Naive thymus-derived CD8-positive, alpha-beta T cell (primary cell): Measurements from ENCODE around the gene EYS. TPM values are rescaled to one million over a fixed set of nuclear protein-coding genes. Genes with fewer than 3 reads are reported as not detected.
"Not testable (repeated sequence)": the region's sequence is repeated elsewhere in the genome, so short reads cannot be mapped to it uniquely, and the experiment has no call there.

Experiments used
- ATAC-seq, 2 donors: fragments of 150-1000 bp; cut with Tn5 transposase in 1 of 2; sonication (Bioruptor Pico), chemical (Tn5 transposase) in 1 of 2; 1 replicate in 1 of 2; 2 replicates in 1 of 2; pipeline ENCODE4 v1.10.0; 2021; ENCODE audit warnings: mild to moderate bottlenecking in 2 of 2, moderate library complexity in 2 of 2
- POLR2A ChIA-PET: fragments of 350-600 bp; sonication (Branson Sonifier 250); formaldehyde crosslinking; loops from one replicate; lab custom pipeline; 2021; ENCODE audit warnings: antibody characterized with exemption; lab: Charles Lee
- DNase-seq, 10 donors: peaks; one replicate each; pipeline versions ENCODE4 v3.0.0 to v3.0.0-alpha.2; 2020 to 2022
- H3K27ac Mint-ChIP-seq, 10 donors: one replicate each; pipeline ENCODE4 v1.8.0; 2020 to 2022; ENCODE audit warnings: mild to moderate bottlenecking in 10 of 10, mixed read lengths in 10 of 10, moderate library complexity in 4 of 10, inconsistent platforms in 1 of 10
- H3K27me3 Mint-ChIP-seq, 5 donors: one replicate each; pipeline ENCODE4 v1.8.0; 2021 to 2022; ENCODE audit warnings: mixed read lengths in 5 of 5
- H3K36me3 Mint-ChIP-seq, 3 donors: one replicate each; pipeline ENCODE4 v1.8.0; 2020 to 2022; ENCODE audit warnings: mixed read lengths in 3 of 3, mild to moderate bottlenecking in 2 of 3, inconsistent platforms in 1 of 3
- H3K4me1 Mint-ChIP-seq, 4 donors: one replicate each; pipeline ENCODE4 v1.8.0; 2021 to 2022; ENCODE audit warnings: mixed read lengths in 4 of 4
- H3K4me3 Mint-ChIP-seq, 10 donors: one replicate each; pipeline ENCODE4 v1.8.0; 2020 to 2022; ENCODE audit warnings: mild to moderate bottlenecking in 10 of 10, mixed read lengths in 10 of 10, moderate library complexity in 6 of 10, inconsistent platforms in 1 of 10
- H3K9me3 Mint-ChIP-seq, 9 donors: one replicate each; pipeline ENCODE4 v1.8.0; 2020 to 2022; ENCODE audit warnings: mixed read lengths in 9 of 9, mild to moderate bottlenecking in 3 of 9, inconsistent platforms in 1 of 9, moderate library complexity in 1 of 9
- polyA plus RNA-seq, 3 donors: library from polyadenylated mRNA; unstranded; fragments of 300-500 nt; fragmentation: Illumina TruSeq; gene quantifications; one replicate each; pipeline ENCODE4 v1.2.3, GENCODE V29; 2021
- total RNA-seq, 8 experiments: library from RNA in 2 of 8; stranded (reverse) in 2 of 8; gene quantifications; one replicate each; pipeline ENCODE4 v1.2.3 and lab custom pipeline; 2021 to 2026

Gene EYS
- total and polyA plus RNA-seq, 5 experiments from 2014 or later: 0.07 to 0.09 TPM; not detected in 3

- Mint-ChIP-seq H3K27ac (no peak overlapping the region), H3K4me1 (no peaks in the 10 kb centered on the region), H3K4me3 (no peak overlapping the region), H3K9me3 (peaks cover 0 to 58% (median 23%) of the 10 kb centered on the region in 9 donors), H3K36me3 (peaks cover 0 to 3% (median 0%) of the 10 kb centered on the region in 3 donors), H3K27me3 (no peaks in the 10 kb centered on the region)
- DNase-seq (no peak), ATAC-seq (no peak)
- POLR2A ChIA-PET: no interaction called here
These were observed 35.1 kb downstream of the EYS start for GRCh38 chr6:65671922-65672321.

- ATAC-seq (no peak), DNase-seq (no peak)
- H3K36me3 Mint-ChIP-seq: peaks cover 0 to 3% (median 0%) of the 10 kb centered on the region in 3 donors
- no peaks in the 10 kb centered on the region for H3K27me3 Mint-ChIP-seq
- POLR2A ChIA-PET: no interaction called here
- no peak overlapping the region for H3K4me3 Mint-ChIP-seq
- H3K4me1 Mint-ChIP-seq: no peaks in the 10 kb centered on the region
- peaks cover 0 to 33% (median 15%) of the 10 kb centered on the region in 9 donors for H3K9me3 Mint-ChIP-seq
- H3K27ac Mint-ChIP-seq: no peak overlapping the region
These were observed 38.9 kb downstream of the EYS start for GRCh38 chr6:65667916-65668656.

- POLR2A ChIA-PET: no interaction called here
- H3K4me3 Mint-ChIP-seq: no peak overlapping the region
- no peaks in the 10 kb centered on the region for H3K36me3 Mint-ChIP-seq
- no peaks in the 10 kb centered on the region for H3K27me3 Mint-ChIP-seq
- H3K4me1 Mint-ChIP-seq: no peaks in the 10 kb centered on the region
- H3K27ac Mint-ChIP-seq: no peak overlapping the region
- no peak for ATAC-seq
- no peak for DNase-seq
- peaks cover 4 to 33% (median 14%) of the 10 kb centered on the region in 9 donors for H3K9me3 Mint-ChIP-seq
These were observed 56.9 kb downstream of the EYS start for GRCh38 chr6:65650086-65650485.

- POLR2A ChIA-PET: no interaction called here
- no peak overlapping the region for H3K4me3 Mint-ChIP-seq
- no peaks in the 10 kb centered on the region for H3K36me3 Mint-ChIP-seq
- H3K27me3 Mint-ChIP-seq: no peaks in the 10 kb centered on the region
- peaks cover 4 to 33% (median 16%) of the 10 kb centered on the region in 9 donors for H3K9me3 Mint-ChIP-seq
- DNase-seq: no peak
- no peak for ATAC-seq
- H3K4me1 Mint-ChIP-seq: no peaks in the 10 kb centered on the region
- no peak overlapping the region for H3K27ac Mint-ChIP-seq
These were observed 57.6 kb downstream of the EYS start for GRCh38 chr6:65649392-65649791.

- Mint-ChIP-seq H3K9me3 (peaks cover 4 to 41% (median 16%) of the 10 kb centered on the region in 9 donors), H3K27me3 (no peaks in the 10 kb centered on the region), H3K36me3 (no peaks in the 10 kb centered on the region), H3K4me1 (no peaks in the 10 kb centered on the region), H3K27ac (no peak overlapping the region), H3K4me3 (no peak overlapping the region)
- POLR2A ChIA-PET: no interaction called here
- ATAC-seq (no peak), DNase-seq (no peak)
These were observed 60.5 kb downstream of the EYS start for GRCh38 chr6:65646544-65646943.

- Mint-ChIP-seq H3K4me3 (no peak overlapping the region), H3K27me3 (no peaks in the 10 kb centered on the region), H3K4me1 (no peaks in the 10 kb centered on the region), H3K27ac (no peak overlapping the region), H3K9me3 (peaks cover 7 to 41% (median 12%) of the 10 kb centered on the region in 9 donors), H3K36me3 (no peaks in the 10 kb centered on the region)
- ATAC-seq (no peak), DNase-seq (no peak)
- POLR2A ChIA-PET: no interaction called here
These were observed 64.2 kb downstream of the EYS start for GRCh38 chr6:65642776-65643175.

- POLR2A ChIA-PET: no interaction called here
- ATAC-seq (no peak), DNase-seq (no peak)
- peaks cover 0 to 41% (median 7%) of the 10 kb centered on the region in 9 donors for H3K9me3 Mint-ChIP-seq
- H3K36me3 Mint-ChIP-seq: no peaks in the 10 kb centered on the region
- H3K4me1 Mint-ChIP-seq: no peaks in the 10 kb centered on the region
- no peaks in the 10 kb centered on the region for H3K27me3 Mint-ChIP-seq
- H3K4me3 Mint-ChIP-seq: no peak overlapping the region
- H3K27ac Mint-ChIP-seq: no peak overlapping the region
These were observed 68.8 kb downstream of the EYS start for GRCh38 chr6:65638047-65638831.

GRCh38 chr6:65637289-65638046 is 69.6 kb downstream of the EYS start:
- ATAC-seq (no peak), DNase-seq (no peak)
- Mint-ChIP-seq H3K27me3 (no peaks in the 10 kb centered on the region), H3K27ac (no peak overlapping the region), H3K4me3 (no peak overlapping the region), H3K4me1 (no peaks in the 10 kb centered on the region), H3K36me3 (no peaks in the 10 kb centered on the region), H3K9me3 (peaks cover 0 to 40% (median 7%) of the 10 kb centered on the region in 9 donors)
- POLR2A ChIA-PET: no interaction called here

GRCh38 chr6:65633501-65633900 is 73.5 kb downstream of the EYS start:
- ATAC-seq: no peak
- H3K4me1 Mint-ChIP-seq: no peaks in the 10 kb centered on the region

GRCh38 chr6:65631711-65632110 is 75.3 kb downstream of the EYS start:
- Mint-ChIP-seq H3K4me3 (no peak overlapping the region), H3K36me3 (no peaks in the 10 kb centered on the region), H3K4me1 (no peaks in the 10 kb centered on the region), H3K27ac (no peak overlapping the region), H3K9me3 (peaks cover 0 to 23% (median 5%) of the 10 kb centered on the region in 9 donors), H3K27me3 (no peaks in the 10 kb centered on the region)
- POLR2A ChIA-PET: no interaction called here
- DNase-seq (no peak), ATAC-seq (no peak)

More at GRCh38 chr6:65633501-65633900, 73.5 kb downstream of the EYS start:
- no peak for DNase-seq
- Mint-ChIP-seq H3K27me3 (no peaks in the 10 kb centered on the region), H3K9me3 (peaks cover 0 to 22% (median 5%) of the 10 kb centered on the region in 9 donors), H3K27ac (no peak overlapping the region), H3K36me3 (no peaks in the 10 kb centered on the region), H3K4me3 (no peak overlapping the region)
- POLR2A ChIA-PET: no interaction called here

GRCh38 chr6:65627434-65627999 is 79.5 kb downstream of the EYS start:
- DNase-seq, H3K4me3 Mint-ChIP-seq, H3K27me3 Mint-ChIP-seq, H3K36me3 Mint-ChIP-seq, H3K4me1 Mint-ChIP-seq, ATAC-seq, POLR2A ChIA-PET, H3K27ac Mint-ChIP-seq: not testable (repeated sequence)
- H3K9me3 Mint-ChIP-seq: peaks cover 0 to 16% (median 11%) of the 10 kb centered on the region in 9 donors

- DNase-seq (no peak), ATAC-seq (no peak)
- Mint-ChIP-seq H3K36me3 (no peaks in the 10 kb centered on the region), H3K4me3 (no peak overlapping the region), H3K4me1 (no peaks in the 10 kb centered on the region), H3K27me3 (no peaks in the 10 kb centered on the region), H3K9me3 (peaks cover 0 to 16% (median 11%) of the 10 kb centered on the region in 9 donors), H3K27ac (no peak overlapping the region)
- POLR2A ChIA-PET: no interaction called here
These were observed 80.0 kb downstream of the EYS start for GRCh38 chr6:65627015-65627414.
